Daoy (cell line): Measurements from ENCODE around the gene PTPRN2. TPM values are rescaled to one million over a fixed set of nuclear protein-coding genes. Genes with fewer than 3 reads are reported as not detected.
"Not testable (repeated sequence)": the region's sequence is repeated elsewhere in the genome, so short reads cannot be mapped to it uniquely, and the experiment has no call there.

Experiments
- DNase-seq: peaks from one replicate; pipeline ENCODE4 v3.0.0-alpha.2; 2015; ENCODE audit warnings: low read depth
- total RNA-seq: library from RNA; depleted of rRNA; stranded (reverse); fragments of >200 nt; shearing (Covaris generic); gene quantifications from 2 replicates; pipeline ENCODE4 v1.2.3, GENCODE V29; 2014

PTPRN2 gene
- total RNA-seq, 1 experiment from 2014 or later: 8.3 TPM

DNA sequence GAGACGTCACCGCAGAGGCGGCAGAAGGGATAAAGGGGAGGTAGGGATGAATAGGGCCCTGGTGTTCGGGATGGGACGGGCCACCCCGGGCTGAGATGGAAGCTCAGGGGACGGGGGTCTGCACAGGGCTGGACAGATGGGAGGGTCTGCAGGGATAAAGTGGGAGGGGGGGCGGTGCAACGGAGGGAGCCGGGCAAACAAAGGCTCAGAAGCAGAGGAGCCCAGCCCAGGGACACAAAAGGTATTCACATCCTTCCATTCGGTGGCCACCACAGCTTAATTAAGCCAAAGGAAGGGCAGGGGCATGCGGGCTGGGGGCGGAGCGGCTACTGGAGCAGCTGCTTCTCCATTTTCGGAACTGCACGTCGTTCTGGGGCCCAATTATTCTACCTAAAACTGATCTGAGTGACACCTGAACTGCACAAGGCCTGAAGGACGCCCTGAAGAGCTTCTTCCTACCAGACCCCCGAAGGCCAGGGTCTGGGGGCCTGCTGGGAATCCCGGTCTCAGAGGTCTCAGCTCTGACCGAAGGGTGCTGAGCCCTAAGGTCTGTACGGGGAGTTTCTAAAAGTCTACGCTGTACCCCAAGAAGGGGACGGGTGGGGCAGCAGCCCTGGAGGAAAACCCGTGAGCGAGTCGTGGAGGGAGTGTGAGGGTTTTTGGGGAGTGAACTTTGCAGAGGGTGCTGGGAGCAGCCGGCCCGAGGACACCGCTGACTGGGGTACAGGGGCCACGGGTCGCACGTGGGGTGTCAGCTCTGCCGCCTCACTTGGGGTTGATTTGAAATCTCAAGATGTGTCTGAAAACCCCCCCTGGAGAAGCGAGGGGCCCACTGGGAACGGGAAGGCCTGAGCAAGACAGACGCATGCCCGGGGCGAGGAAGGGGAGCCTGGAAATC is 916.0 kb downstream of the PTPRN2 start:
- no peak for DNase-seq

- DNase-seq: peak; percentile 92
Measured at GRCh38 chr7:157670490-157671357, 916.9 kb downstream of the PTPRN2 start.

DNA sequence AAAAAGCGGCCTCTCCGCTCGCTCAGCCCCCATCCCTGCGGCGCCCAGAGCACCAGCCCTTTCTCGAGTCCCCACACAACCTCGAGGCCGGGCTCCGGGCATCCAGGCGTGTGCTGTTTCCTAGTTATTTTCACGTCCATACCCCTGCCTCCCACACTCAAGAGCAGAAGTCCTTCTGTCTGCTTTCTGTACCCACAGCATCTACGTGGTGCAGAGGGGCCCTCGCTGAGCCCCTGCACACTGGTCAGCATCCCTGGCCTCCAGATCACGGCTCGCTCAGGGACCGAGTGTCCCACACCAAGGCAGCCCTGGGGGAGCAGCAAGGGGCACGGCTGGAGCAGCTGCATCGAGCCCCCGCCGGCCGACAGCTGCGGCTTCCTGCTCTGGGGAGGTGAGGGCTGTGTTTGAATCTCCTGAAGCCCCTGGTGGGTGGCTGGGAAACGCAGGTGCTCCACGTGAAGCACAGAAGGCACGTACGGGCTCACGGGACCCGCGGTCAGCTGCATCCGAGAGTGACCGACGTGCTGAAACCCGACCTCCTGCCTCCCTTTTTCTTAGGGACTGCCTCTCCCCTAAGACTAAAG is 917.8 kb downstream of the PTPRN2 start:
- no peak for DNase-seq

DNA sequence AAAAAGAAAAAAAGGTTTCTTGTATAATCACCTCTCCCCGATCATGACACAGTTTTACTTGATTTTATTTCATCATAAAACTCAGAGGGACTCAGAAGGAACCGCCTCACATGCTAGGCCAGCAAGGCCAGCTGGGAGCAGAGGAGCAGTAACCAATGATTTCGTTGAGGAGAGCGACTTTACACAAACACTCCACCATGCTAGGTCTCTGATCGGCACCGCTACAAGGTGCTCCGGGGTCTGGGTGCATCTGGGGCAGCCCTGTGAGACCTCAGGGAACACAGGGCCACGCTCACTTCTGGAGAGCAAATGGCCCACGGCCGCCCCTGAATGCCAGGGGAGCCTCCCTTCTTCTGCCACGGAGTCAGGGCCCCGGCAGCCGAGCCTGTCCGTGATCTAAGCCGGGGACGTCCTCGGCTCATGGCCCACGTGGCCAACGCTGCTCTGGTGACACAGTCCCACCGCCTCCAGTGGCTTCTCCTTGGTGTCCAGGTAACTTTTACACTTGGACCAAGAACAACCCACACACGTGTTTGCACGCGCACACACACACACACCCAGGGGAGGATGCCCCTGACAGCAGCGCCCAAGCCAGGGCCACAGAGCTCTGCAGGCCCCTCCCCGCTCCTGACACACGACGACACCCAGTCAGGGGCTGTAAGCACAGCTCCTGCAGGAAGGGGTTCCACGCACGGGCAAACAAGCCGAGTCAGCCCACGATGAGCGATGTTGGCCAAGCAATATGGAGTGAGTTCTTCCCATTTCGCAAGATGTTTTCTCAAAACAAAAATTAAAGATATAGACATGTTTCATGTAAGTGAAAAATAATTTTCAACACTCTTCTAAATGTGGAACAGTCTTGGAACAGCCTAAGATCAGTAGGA is 918.5 kb downstream of the PTPRN2 start:
- DNase-seq: no peak

- no peak for DNase-seq
Measured at GRCh38 chr7:157668221-157668883, 919.3 kb downstream of the PTPRN2 start.

GRCh38 chr7:157667731-157668130 is 919.9 kb downstream of the PTPRN2 start:
- DNase-seq: no peak

DNA sequence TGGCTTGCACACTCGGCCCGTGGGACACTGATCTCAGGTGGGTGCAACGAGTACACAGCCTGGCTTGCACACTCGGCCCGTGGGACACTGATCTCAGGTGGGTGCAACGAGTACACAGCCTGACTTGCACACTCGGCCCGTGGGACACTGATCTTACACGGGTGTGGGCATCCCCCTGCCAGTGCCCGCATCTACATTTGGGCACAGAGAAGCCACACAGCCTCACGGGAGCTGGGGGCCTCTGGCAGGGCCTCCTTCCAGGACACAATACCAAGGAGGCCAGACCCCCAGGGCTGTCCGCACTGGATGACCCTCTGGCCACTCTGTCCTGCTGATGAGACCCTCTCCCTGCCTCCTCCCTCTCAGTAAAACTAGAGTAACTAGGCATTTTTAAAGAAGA is 920.4 kb downstream of the PTPRN2 start:
- DNase-seq: no peak

DNA sequence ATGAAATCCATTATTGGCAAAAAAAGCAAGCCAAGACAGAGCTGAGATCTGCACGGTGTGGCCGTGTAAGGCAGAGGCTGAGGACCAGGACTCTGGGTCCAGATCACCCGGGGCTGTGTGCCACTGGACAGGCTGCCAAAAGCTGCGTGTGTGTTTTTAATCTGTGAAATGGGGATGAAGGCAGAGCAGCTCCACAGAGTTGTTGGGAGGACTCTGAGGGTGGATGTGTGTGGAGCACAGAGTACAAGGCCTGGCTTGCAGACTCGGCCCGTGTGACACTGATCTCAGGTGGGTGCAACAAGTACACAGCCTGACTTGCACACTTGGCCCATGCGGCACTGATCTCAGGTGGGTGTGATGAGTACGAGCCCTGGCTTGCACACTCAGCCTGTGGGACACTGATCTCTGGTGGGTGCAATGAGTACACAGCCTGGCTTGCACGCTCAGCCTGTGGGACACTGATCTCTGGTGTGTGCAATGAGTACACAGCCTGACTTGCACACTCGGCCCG is 921.0 kb downstream of the PTPRN2 start:
- DNase-seq: no peak

- not testable (repeated sequence) for DNase-seq
Measured at GRCh38 chr7:157665634-157665988, 922.0 kb downstream of the PTPRN2 start.

DNA sequence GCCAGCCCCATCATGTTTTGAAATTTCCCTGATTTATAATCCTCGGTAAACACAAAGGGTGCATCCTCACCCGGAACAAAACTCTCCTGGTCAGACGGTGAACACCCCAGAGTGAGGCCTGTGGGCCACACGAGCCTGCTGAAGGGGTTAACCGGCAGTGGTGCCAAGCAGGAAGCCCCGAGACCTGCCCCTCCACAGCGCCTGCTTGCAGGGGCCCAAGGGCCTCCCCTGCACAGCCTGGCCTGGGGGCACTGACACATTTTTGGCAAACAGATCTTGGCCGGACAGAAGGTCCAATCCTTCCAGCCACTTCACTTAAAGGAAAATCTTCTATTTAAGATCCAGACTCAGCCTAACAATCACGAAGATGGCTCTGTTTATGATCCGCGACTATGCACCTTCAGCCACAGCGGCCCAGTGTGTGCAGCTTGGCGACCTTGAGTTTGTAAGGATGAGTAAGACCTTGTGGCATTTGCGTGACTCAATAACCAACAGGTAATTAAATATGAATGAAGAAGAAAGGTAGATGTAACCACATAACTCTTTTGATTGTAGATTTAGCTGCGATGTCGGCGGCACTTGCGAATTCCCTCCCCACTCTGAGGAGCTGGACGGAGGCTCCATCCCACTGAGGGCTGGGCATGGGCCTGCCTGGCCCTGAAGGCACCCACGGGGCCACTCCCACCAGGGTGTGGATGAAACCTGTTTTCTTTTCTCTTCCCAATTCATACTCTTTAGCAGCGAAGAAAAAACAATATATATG is 922.6 kb downstream of the PTPRN2 start:
- DNase-seq: no peak

GRCh38 chr7:157664034-157664433 is 923.6 kb downstream of the PTPRN2 start:
- no peak for DNase-seq

GRCh38 chr7:157662981-157663716 is 924.5 kb downstream of the PTPRN2 start:
- DNase-seq: peak; percentile 65

DNA sequence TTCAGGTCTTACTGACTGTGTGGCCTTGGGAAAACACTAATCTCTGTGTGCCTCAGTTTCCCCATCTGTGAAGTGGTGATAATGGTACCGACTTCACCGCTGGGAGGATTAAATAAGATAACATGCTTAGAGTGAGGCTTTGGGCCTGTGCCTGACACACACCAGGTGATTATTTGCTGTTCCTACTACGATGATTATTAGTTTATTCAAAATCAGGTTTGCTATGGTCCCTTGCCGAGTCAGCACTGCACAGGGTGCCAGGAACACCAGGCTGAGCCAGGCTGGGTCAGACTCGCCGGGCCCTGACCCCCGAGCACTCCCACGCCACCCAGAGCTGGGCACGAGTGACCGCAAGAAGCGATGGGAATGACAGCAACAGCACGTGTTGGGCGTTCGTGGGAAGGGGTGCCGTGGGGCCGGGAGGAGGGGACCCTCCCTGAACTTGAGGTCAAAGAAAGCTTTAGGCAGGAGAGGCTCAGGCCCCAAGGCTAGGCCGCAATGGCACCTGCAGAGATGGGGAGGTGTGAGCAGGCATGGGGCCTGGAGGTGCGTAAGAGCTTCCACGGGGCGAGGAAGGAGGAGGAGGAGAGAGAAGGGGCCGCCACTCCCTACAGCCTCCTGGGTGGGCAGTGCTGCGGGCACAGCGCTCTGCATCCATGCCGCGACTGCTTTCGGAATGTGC is 925.4 kb downstream of the PTPRN2 start:
- DNase-seq: no peak

DNA sequence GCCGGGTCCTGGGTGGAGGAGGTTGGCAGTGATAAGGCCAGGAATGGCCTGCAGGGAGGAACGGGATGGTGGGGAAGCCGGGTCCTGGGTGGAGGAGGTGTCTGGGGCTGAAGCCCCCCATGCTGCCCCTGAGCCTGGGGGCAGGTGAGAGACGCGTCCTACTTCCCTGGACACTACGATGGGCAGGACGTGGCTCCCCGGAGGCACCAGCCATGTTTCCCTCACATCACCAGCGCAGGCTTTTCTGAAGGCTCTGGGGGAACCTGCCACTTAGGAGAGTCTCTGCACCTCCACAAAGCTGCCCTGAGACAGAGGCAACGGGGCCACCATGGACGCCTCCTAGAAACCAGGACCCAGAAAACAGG is 926.0 kb downstream of the PTPRN2 start:
- no peak for DNase-seq

- DNase-seq: no peak
Measured at GRCh38 chr7:157660971-157661610, 926.5 kb downstream of the PTPRN2 start.

- no peak for DNase-seq
Measured at GRCh38 chr7:157658851-157659412, 928.7 kb downstream of the PTPRN2 start.
